Keratinocyte (primary cell): Measurements from ENCODE around the gene SEC16A. TPM values are rescaled to one million over a fixed set of nuclear protein-coding genes. Genes with fewer than 3 reads are reported as not detected.

Experiments used
- DNase-seq: peaks from one replicate; pipeline ENCODE4 v3.0.0-alpha.2; 2011; ENCODE audit warnings: low read depth, missing footprints, low spot score
- FAIRE-seq: peaks from 2 replicates; lab custom pipeline; 2011; peaks lifted over from hg19 to GRCh38; lab: Jason Lieb, UNC
- H2AFZ ChIP-seq: 2 replicates; pipeline ENCODE4 v1.6.0; 2012; ENCODE audit warnings: low read length, control low read depth, inconsistent platforms; ENCODE audit not compliant: control insufficient read depth
- H3K27ac ChIP-seq: 2 replicates; pipeline ENCODE4 v1.5.1; 2011; ENCODE audit warnings: low read length; ENCODE audit not compliant: control insufficient read depth, insufficient read depth
- H3K27me3 ChIP-seq: 3 replicates; pipeline ENCODE4 v1.6.0; 2011; ENCODE audit warnings: low read length; ENCODE audit not compliant: control insufficient read depth, insufficient read depth; ENCODE audit errors: extremely low read depth
- H3K36me3 ChIP-seq, 2 experiments: 2 replicates in 1 of 2; 3 replicates in 1 of 2; pipeline ENCODE4 v1.5.1; 2011; ENCODE audit warnings: low read length in 2 of 2, mild to moderate bottlenecking in 1 of 2; ENCODE audit not compliant: control insufficient read depth in 2 of 2, insufficient read depth in 2 of 2; ENCODE audit errors: extremely low read depth in 1 of 2
- H3K4me1 ChIP-seq: 3 replicates; pipeline ENCODE4 v1.5.1; 2011; ENCODE audit warnings: low read length; ENCODE audit not compliant: control insufficient read depth, insufficient read depth; ENCODE audit errors: extremely low read depth
- H3K4me2 ChIP-seq: 3 replicates; pipeline ENCODE4 v1.6.0; 2011; ENCODE audit warnings: low read depth, low read length; ENCODE audit not compliant: control insufficient read depth, insufficient read depth; ENCODE audit errors: extremely low read depth
- H3K4me3 ChIP-seq, 3 experiments: fragments of 200-600 bp in 1 of 3; sonication (generic) in 1 of 3; 2 replicates in 2 of 3; 3 replicates in 1 of 3; pipeline ENCODE4 v1.5.1; 2011 to 2016; ENCODE audit warnings: low read length in 3 of 3, mild to moderate bottlenecking in 3 of 3, control low read depth in 2 of 3, inconsistent platforms in 1 of 3, low read depth in 1 of 3, mixed read lengths in 1 of 3, mixed run types in 1 of 3, moderate library complexity in 1 of 3; ENCODE audit not compliant: control insufficient read depth in 2 of 3, insufficient read depth in 2 of 3; ENCODE audit errors: extremely low read depth in 1 of 3
- H3K79me2 ChIP-seq: 2 replicates; pipeline ENCODE4 v1.6.0; 2012; ENCODE audit warnings: low read length; ENCODE audit not compliant: control insufficient read depth, insufficient read depth
- H3K9ac ChIP-seq: 3 replicates; pipeline ENCODE4 v1.6.0; 2011; ENCODE audit warnings: low read length; ENCODE audit not compliant: control insufficient read depth, insufficient read depth; ENCODE audit errors: extremely low read depth
- H3K9me1 ChIP-seq: 3 replicates; pipeline ENCODE4 v1.6.0; 2011; ENCODE audit warnings: low read length; ENCODE audit not compliant: control insufficient read depth, insufficient read depth; ENCODE audit errors: extremely low read depth
- H3K9me3 ChIP-seq: 2 replicates; pipeline ENCODE4 v1.5.1; 2012; ENCODE audit warnings: low read depth, low read length; ENCODE audit not compliant: control insufficient read depth
- H4K20me1 ChIP-seq: 3 replicates; pipeline ENCODE4 v1.6.0; 2011; ENCODE audit warnings: low read length; ENCODE audit not compliant: control insufficient read depth, insufficient read depth; ENCODE audit errors: extremely low read depth
- EZH2 ChIP-seq: IDR thresholded peaks from one replicate; pipeline ENCODE4 v1.6.1; 2012; ENCODE audit warnings: inconsistent platforms, mild to moderate bottlenecking, low read length, moderate library complexity
- dilution Hi-C: fragments of 300-500 bp; cut with MboI; formaldehyde crosslinking; loops from one replicate; pipeline ENCODE4 v1.7.0; 2020; ENCODE audit warnings: low sequenced_read_pairs; ENCODE audit not compliant: extremely low pct_ligation_motif_present
- polyA plus RNA-seq, 5 experiments: library from polyadenylated mRNA; depleted of rRNA in 3 of 5; stranded (reverse) in 3 of 5; stranded (forward) in 1 of 5; unstranded in 1 of 5; fragments of >200 nt; gene quantifications; 1 replicate in 1 of 5; 2 replicates in 3 of 5; 3 replicates in 1 of 5; pipeline versions ENCODE4 v1.2.1 to v1.2.3, GENCODE V29; 2011 to 2012; ENCODE audit warnings: missing spikeins in 2 of 5, low read depth in 1 of 5, low replicate concordance in 1 of 5
- TF ChIP-seq, protein P1 (sequence below), 3 experiments: IDR thresholded peaks in 1 of 3; conservative IDR thresholded peaks in 1 of 3; optimal IDR thresholded peaks in 1 of 3; 2 replicates in 2 of 3; 3 replicates in 1 of 3; pipeline versions ENCODE3 to v1.5.1; 2011; ENCODE audit warnings: low read length in 3 of 3, mild to moderate bottlenecking in 3 of 3, moderate library complexity in 2 of 3, control low read depth in 1 of 3, inconsistent platforms in 1 of 3; ENCODE audit not compliant: insufficient read depth in 2 of 3; ENCODE audit errors: extremely low read depth in 1 of 3

SEC16A gene
- polyA plus RNA-seq, 1 donor (not counting 4 experiments of a cell fraction or from before 2014, with no cell fraction given) = 15.8 TPM

DNA sequence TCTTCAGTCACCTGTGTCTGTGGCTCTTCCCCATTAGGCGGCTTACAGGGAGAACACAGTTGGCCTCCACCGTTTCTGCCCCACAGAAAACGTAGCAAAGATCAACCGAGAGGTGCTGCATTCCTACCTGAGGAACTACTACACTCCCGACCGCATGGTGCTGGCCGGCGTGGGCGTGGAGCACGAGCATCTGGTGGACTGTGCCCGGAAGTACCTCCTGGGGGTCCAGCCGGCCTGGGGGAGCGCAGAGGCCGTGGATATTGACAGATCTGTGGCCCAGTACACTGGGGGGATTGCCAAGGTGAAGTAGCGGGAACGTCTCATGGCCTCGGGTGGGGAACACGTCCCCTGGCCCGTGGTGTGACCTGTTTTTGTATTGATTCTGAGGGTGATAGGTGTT is 65.9 kb downstream of the SEC16A start:
- Histone ChIP-seq H3K4me2 (no peak overlapping the region), H3K9ac (no peak overlapping the region), H3K79me2 (peaks cover 23% of the 10 kb centered on the region), H3K9me1 (no peaks in the 10 kb centered on the region), H3K27ac (no peak overlapping the region), H3K4me1 (peaks cover 2% of the 10 kb centered on the region), H3K9me3 (no peaks in the 10 kb centered on the region), H3K36me3 (peaks cover 48 to 68% of the 10 kb centered on the region in 2 experiments), H4K20me1 (peaks cover 5% of the 10 kb centered on the region), H3K27me3 (no peaks in the 10 kb centered on the region), H3K4me3 (no peak overlapping the region), H2AFZ (no peak overlapping the region)
- dilution Hi-C loops = no loop called here
- no peak for DNase-seq
- no peak for TF ChIP-seq EZH2
- TF ChIP-seq, protein P1, sequence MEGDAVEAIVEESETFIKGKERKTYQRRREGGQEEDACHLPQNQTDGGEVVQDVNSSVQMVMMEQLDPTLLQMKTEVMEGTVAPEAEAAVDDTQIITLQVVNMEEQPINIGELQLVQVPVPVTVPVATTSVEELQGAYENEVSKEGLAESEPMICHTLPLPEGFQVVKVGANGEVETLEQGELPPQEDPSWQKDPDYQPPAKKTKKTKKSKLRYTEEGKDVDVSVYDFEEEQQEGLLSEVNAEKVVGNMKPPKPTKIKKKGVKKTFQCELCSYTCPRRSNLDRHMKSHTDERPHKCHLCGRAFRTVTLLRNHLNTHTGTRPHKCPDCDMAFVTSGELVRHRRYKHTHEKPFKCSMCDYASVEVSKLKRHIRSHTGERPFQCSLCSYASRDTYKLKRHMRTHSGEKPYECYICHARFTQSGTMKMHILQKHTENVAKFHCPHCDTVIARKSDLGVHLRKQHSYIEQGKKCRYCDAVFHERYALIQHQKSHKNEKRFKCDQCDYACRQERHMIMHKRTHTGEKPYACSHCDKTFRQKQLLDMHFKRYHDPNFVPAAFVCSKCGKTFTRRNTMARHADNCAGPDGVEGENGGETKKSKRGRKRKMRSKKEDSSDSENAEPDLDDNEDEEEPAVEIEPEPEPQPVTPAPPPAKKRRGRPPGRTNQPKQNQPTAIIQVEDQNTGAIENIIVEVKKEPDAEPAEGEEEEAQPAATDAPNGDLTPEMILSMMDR (optimal IDR thresholded peaks at IDR 0.05 in 1 of 3, IDR thresholded peaks at IDR 0.05 in 1 of 3, conservative IDR thresholded peaks at IDR 0.05 in 1 of 3; ENCODE audit: extremely low read depth in 1 of 3, insufficient read depth in 2 of 3, low read length in 3 of 3) = no peak
- FAIRE-seq = no peak

DNA sequence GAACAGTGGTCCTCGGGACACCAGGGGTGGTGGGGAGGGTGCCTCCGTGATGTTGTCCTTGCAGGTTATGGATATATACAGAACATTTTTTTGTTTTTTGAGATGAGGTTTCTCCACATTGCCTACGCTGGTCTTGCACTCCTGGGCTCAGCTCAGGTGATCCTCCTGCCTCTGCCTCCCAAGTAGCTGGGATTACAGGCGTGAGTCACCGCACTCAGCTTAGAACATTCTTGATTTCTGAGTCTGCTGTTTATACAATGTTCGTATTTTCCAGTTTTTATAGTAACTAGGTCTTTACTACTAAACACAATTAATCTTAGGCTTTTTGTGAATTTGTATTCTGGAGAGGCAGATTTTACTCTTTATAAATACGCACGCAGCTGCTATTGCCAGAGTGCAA is 66.4 kb downstream of the SEC16A start:
- no peaks in the 10 kb centered on the region for H3K9me3 ChIP-seq
- H2AFZ ChIP-seq = no peak overlapping the region
- peaks cover 28% of the 10 kb centered on the region for H3K79me2 ChIP-seq
- FAIRE-seq (no peak), DNase-seq (no peak)
- no peaks in the 10 kb centered on the region for H3K9me1 ChIP-seq
- no peak overlapping the region for H3K4me2 ChIP-seq
- H4K20me1 ChIP-seq = peaks cover 7% of the 10 kb centered on the region
- TF ChIP-seq EZH2 = no peak
- dilution Hi-C loops = no loop called here
- H3K4me3 ChIP-seq = no peak overlapping the region
- peaks cover 48 to 69% of the 10 kb centered on the region in 2 experiments for H3K36me3 ChIP-seq
- H3K27ac ChIP-seq = no peak overlapping the region
- peaks cover 7% of the 10 kb centered on the region for H3K4me1 ChIP-seq
- no peaks in the 10 kb centered on the region for H3K27me3 ChIP-seq
- H3K9ac ChIP-seq = no peak overlapping the region

DNA sequence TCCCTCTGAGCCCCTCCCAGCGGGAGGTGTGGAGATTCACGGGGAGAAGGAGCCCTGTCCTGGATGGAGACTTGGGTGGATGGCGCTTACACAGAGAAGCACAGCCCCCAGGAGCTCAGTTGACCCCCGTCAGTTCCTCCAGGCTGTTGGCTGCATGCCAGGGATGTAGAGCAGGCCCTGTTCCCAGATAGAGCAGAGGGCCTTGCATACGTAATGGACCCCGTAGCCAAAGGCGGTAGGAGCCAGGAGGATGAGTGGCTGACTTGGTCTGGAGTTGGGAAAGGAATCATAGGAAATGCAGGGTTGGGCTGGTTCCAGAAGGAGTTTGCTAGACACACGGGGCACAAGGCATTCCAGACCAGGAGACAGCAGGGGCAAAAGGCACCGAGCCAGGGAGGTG is 69.9 kb downstream of the SEC16A start:
- no peak overlapping the region for H3K4me3 ChIP-seq
- H3K36me3 ChIP-seq = peaks cover 36 to 51% of the 10 kb centered on the region in 2 experiments
- no peaks in the 10 kb centered on the region for H3K27me3 ChIP-seq
- no peaks in the 10 kb centered on the region for H3K9me1 ChIP-seq
- H3K79me2 ChIP-seq = peaks cover 53% of the 10 kb centered on the region
- DNase-seq (no peak), FAIRE-seq (no peak)
- H3K27ac ChIP-seq = no peak overlapping the region
- H3K4me2 ChIP-seq = no peak overlapping the region
- H3K9ac ChIP-seq = no peak overlapping the region
- H3K4me1 ChIP-seq = peaks cover 25% of the 10 kb centered on the region
- no peak overlapping the region for H2AFZ ChIP-seq
- peaks cover 11% of the 10 kb centered on the region for H4K20me1 ChIP-seq
- dilution Hi-C loops = no loop called here
- TF ChIP-seq, protein P1 (optimal IDR thresholded peaks at IDR 0.05 in 1 of 3, IDR thresholded peaks at IDR 0.05 in 1 of 3, conservative IDR thresholded peaks at IDR 0.05 in 1 of 3; ENCODE audit: extremely low read depth in 1 of 3, insufficient read depth in 2 of 3, low read length in 3 of 3) = no peak
- TF ChIP-seq EZH2 = no peak
- H3K9me3 ChIP-seq = no peaks in the 10 kb centered on the region
